ENCODE data around the gene LLCFC1.

GRCh38 chr7:142910031-142910433 is 29.3 kb upstream of the LLCFC1 start:
- no peak for TF ChIP-seq GATA2 (IDR thresholded peaks at IDR 0.05; ENCODE audit: low read depth, low read length)
- TF ChIP-seq GATA3 (IDR thresholded peaks at IDR 0.05; ENCODE audit: low read depth, low read length) = no peak

Data from SH-SY5Y (cell line).